HG02798 (cell line): Measurements from ENCODE around the gene RIC8B.
A peak's percentile ranks its signal among the peaks of the same experiment; 100 is the strongest.
"Not testable (repeated sequence)": the region's sequence is repeated elsewhere in the genome, so short reads cannot be mapped to it uniquely, and the experiment has no call there.

Experiments
- ATAC-seq: cut with Tn5 transposase; IDR thresholded peaks from one replicate; pipeline ENCODE4 v1.9.1; 2021; ENCODE audit warnings: mild to moderate bottlenecking; ENCODE audit not compliant: unreplicated experiment, poor library complexity

RIC8B gene

GRCh38 chr12:106774005-106774807 is at the start of gene RIC8B:
Gene RIC8B (plus strand): TSS chr12:106774682. CDS start chr12:106774746, 64 bp downstream.
- peak; percentile 89 for ATAC-seq

GRCh38 chr12:106724934-106725333 is 49.5 kb upstream of the RIC8B start:
- ATAC-seq: no peak

GRCh38 chr12:106726603-106727202 is 47.8 kb upstream of the RIC8B start:
- not testable (repeated sequence) for ATAC-seq

- no peak for ATAC-seq
Measured at GRCh38 chr12:106729611-106730010, 44.9 kb upstream of the RIC8B start.

GRCh38 chr12:106732890-106733289 is 41.6 kb upstream of the RIC8B start:
- no peak for ATAC-seq

GRCh38 chr12:106733660-106734059 is 40.8 kb upstream of the RIC8B start:
- no peak for ATAC-seq

- ATAC-seq: no peak
Measured at GRCh38 chr12:106736051-106736957, 38.2 kb upstream of the RIC8B start.

GRCh38 chr12:106739318-106739717 is 35.2 kb upstream of the RIC8B start:
- ATAC-seq: no peak

- ATAC-seq: no peak
Measured at GRCh38 chr12:106739815-106740530, 34.5 kb upstream of the RIC8B start.

GRCh38 chr12:106740818-106741217 is 33.7 kb upstream of the RIC8B start:
- ATAC-seq: no peak

GRCh38 chr12:106741247-106741646 is 33.2 kb upstream of the RIC8B start:
- ATAC-seq: no peak

- no peak for ATAC-seq
Measured at GRCh38 chr12:106743270-106743988, 31.1 kb upstream of the RIC8B start.

GRCh38 chr12:106744600-106744999 is 29.9 kb upstream of the RIC8B start:
- ATAC-seq: no peak

GRCh38 chr12:106745181-106745745 is 29.2 kb upstream of the RIC8B start:
- ATAC-seq: no peak

- ATAC-seq: no peak
Measured at GRCh38 chr12:106747973-106748436, 26.5 kb upstream of the RIC8B start.

- no peak for ATAC-seq
Measured at GRCh38 chr12:106750524-106750923, 24.0 kb upstream of the RIC8B start.

GRCh38 chr12:106753526-106753925 is 21.0 kb upstream of the RIC8B start:
- ATAC-seq: peak; percentile 99

- no peak for ATAC-seq
Measured at GRCh38 chr12:106754331-106754730, 20.2 kb upstream of the RIC8B start.
